ENCODE measurements around the gene TRIM34. TPM values are rescaled to one million over a fixed set of nuclear protein-coding genes. Genes with fewer than 3 reads are reported as not detected.
"Not testable (repeated sequence)": the region's sequence is repeated elsewhere in the genome, so short reads cannot be mapped to it uniquely, and the experiment has no call there.

TRIM34 gene
- total RNA-seq, 1 donor from 2014 or later: 7.8 TPM

- no peak for DNase-seq (ENCODE audit: low read depth)
- TF ChIP-seq CTCF (conservative IDR thresholded peaks at IDR 0.05; ENCODE audit: low read depth, low read length): no peak
- H3K4me3 ChIP-seq (ENCODE audit: low read depth, low read length): no peak overlapping the region
These were observed 18.8 kb downstream of the TRIM34 start for GRCh38 chr11:5643585-5643984.

GRCh38 chr11:5646139-5646538 lies 21.3 kb downstream of the TRIM34 start:
- TF ChIP-seq CTCF (conservative IDR thresholded peaks at IDR 0.05; ENCODE audit: low read depth, low read length): no peak
- H3K4me3 ChIP-seq (ENCODE audit: low read depth, low read length): no peak overlapping the region
- no peak for DNase-seq (ENCODE audit: low read depth)

GRCh38 chr11:5655474-5655873 lies 30.7 kb downstream of the TRIM34 start:
- TF ChIP-seq CTCF (conservative IDR thresholded peaks at IDR 0.05; ENCODE audit: low read depth, low read length): no peak
- H3K4me3 ChIP-seq (ENCODE audit: low read depth, low read length): no peak overlapping the region

GRCh38 chr11:5656956-5657355 lies 32.2 kb downstream of the TRIM34 start:
- not testable (repeated sequence) for DNase-seq (ENCODE audit: low read depth); H3K4me3 ChIP-seq (ENCODE audit: low read depth, low read length)

More at GRCh38 chr11:5655474-5655873, 30.7 kb downstream of the TRIM34 start:
- DNase-seq (ENCODE audit: low read depth): no peak

GRCh38 chr11:5658318-5658717 lies 33.5 kb downstream of the TRIM34 start:
- no peak for TF ChIP-seq CTCF (conservative IDR thresholded peaks at IDR 0.05; ENCODE audit: low read depth, low read length)
- no peak overlapping the region for H3K4me3 ChIP-seq (ENCODE audit: low read depth, low read length)
- DNase-seq (ENCODE audit: low read depth): no peak

GRCh38 chr11:5663511-5663910 lies 38.7 kb downstream of the TRIM34 start:
- DNase-seq (ENCODE audit: low read depth): no peak
- no peak overlapping the region for H3K4me3 ChIP-seq (ENCODE audit: low read depth, low read length)
- no peak for TF ChIP-seq CTCF (conservative IDR thresholded peaks at IDR 0.05; ENCODE audit: low read depth, low read length)

GRCh38 chr11:5665051-5665570 lies 40.3 kb downstream of the TRIM34 start:
- no peak for TF ChIP-seq CTCF (conservative IDR thresholded peaks at IDR 0.05; ENCODE audit: low read depth, low read length)
- no peak overlapping the region for H3K4me3 ChIP-seq (ENCODE audit: low read depth, low read length)

More at GRCh38 chr11:5665051-5665570, 40.3 kb downstream of the TRIM34 start:
- no peak for DNase-seq (ENCODE audit: low read depth)
